HG03135 (cell line): ENCODE measurements around the gene MICAL3.
"Not testable (repeated sequence)": the region's sequence is repeated elsewhere in the genome, so short reads cannot be mapped to it uniquely, and the experiment has no call there.

Experiments
- ATAC-seq: cut with Tn5 transposase; IDR thresholded peaks from one replicate; pipeline ENCODE4 v1.9.1; 2021; ENCODE audit warnings: mild to moderate bottlenecking, moderate library complexity; ENCODE audit not compliant: unreplicated experiment

Gene MICAL3

GRCh38 chr22:18000441-18001039, 23.8 kb downstream of the MICAL3 start:
- no peak for ATAC-seq

DNA sequence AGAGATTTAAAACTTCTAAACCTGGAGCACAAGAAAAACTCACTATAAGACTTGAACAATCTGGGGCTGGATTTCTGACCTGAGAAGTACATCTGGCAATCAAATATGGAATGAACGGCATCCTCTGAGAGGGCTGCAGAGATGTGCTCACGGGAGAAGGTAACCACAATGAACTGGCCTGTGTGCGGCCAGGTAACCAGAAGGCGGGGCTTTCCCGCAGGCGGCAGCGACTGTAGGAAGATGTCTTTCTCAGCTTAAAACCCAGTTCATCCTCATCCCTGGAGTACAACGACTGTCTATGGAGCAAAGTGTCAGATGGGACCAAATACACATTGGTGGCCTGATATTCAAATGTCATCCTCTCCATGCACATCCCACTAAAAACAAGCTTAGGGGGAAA, 24.5 kb downstream of the MICAL3 start:
- ATAC-seq = no peak

GRCh38 chr22:17998913-17999312, 25.4 kb downstream of the MICAL3 start:
- ATAC-seq = no peak

GRCh38 chr22:17997456-17997855, 26.9 kb downstream of the MICAL3 start:
- no peak for ATAC-seq

GRCh38 chr22:17995256-17995655, 29.1 kb downstream of the MICAL3 start:
- ATAC-seq = not testable (repeated sequence)

GRCh38 chr22:17994424-17995108, 29.8 kb downstream of the MICAL3 start:
- ATAC-seq = no peak

- not testable (repeated sequence) for ATAC-seq
Observed at GRCh38 chr22:17992976-17993375, 31.4 kb downstream of the MICAL3 start.

DNA sequence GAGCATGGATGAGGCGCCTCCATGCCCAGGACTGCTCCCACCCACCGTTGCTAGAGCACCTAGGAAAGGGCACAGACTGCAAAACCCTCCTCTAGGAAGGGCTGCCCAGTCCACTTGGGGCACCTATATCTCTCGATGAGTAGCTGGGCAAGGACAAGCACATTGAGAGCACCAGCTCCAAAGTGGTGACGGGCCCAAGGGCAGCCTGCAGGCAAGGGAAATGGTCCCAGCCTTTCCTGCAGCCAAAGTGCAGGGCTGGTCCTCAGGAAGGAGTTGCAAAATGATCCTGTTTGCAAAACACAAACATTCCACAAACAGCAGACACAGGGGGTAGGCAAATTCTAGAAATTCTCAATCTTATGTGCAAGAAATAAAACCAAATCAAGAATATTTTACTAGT, 32.4 kb downstream of the MICAL3 start:
- ATAC-seq = not testable (repeated sequence)

DNA sequence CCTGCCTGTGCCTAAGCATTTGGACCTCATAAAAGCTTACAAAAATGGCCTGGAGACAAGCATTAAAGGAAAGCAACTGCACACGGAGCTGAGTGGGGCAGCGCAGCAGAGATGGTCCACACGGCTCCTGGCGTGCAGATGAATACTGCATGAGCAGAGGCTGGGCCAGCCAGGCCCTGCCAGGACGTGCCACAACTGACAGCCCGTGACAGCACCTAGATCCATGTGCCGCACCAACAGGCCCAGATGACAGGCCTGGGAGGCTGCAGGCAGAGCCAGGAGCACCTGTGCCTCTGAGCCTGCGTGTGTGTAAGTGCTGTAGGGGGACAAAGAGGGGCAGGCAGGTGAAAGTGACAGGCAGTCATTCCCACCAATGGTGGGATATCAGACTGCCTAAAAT, 33.4 kb downstream of the MICAL3 start:
- ATAC-seq = no peak

- no peak for ATAC-seq
Observed at GRCh38 chr22:17990147-17990546, 34.2 kb downstream of the MICAL3 start.

GRCh38 chr22:17988800-17989513, 35.4 kb downstream of the MICAL3 start:
- no peak for ATAC-seq

DNA sequence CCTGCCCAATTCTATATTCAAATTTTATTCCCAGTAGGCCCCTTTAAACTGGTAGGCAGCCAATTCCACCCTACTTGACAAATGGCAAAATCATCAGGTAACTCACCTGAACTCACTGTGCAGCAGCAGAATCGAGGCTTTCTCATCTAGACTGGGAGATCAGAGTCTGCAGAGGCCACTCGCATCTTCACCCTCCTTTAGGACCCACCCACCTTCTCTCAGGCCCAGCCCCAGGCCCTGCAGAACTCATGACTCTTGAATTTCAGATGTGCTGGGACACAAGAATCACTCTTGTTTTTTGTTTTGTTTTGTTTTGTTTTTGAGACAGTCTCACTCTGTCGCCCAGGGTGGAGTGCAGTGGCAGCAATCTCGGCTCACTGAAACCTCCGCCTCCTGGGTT, 38.8 kb downstream of the MICAL3 start:
- no peak for ATAC-seq

DNA sequence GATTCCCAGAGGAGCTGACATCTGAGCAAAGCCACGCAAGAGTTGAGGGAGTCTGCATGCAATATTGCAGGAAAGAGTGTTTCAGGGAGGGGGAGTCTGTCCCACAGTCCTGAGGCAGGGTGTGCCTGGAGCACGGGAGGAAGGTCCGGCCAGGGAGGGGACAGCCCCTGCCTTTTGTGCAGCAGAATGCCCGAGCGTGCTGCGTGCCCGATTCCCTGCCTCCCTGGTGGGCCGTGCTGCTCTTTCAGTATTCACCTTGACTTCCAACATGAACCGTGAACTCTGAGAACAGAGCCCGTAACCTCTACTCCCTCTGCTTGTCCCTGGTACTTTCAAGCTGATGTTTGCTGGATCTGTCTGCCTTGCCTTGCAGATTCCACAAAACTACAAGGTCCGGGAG, 39.3 kb downstream of the MICAL3 start:
- not testable (repeated sequence) for ATAC-seq

- no peak for ATAC-seq
Observed at GRCh38 chr22:17984114-17984513, 40.2 kb downstream of the MICAL3 start.

DNA sequence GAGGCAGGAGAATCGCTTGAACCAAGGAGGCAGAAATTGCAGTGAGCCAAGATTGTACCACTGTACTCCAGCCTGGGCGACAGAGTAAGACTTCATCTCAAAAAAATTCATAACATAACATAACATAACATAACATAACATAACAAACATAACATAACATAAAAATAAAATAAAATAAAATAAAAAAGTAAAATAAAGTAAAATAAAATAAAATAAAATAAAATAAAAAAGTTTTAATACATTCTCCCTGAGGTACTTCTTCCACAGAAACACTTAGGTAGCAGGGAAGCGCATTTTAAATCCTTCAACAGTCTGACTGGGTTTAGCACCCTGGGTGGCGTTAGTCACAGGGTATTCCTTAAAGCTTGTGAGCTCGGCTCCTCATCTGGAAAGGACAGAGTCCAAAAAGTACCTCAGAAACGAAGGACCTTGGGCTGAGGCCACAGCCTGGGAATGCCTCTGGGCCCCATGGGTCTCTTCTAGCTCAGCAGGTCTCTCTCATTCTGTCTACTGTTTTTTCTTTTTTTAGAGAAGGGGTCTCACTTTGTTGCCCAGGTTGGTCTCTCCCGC, 41.7 kb downstream of the MICAL3 start:
- ATAC-seq = no peak

DNA sequence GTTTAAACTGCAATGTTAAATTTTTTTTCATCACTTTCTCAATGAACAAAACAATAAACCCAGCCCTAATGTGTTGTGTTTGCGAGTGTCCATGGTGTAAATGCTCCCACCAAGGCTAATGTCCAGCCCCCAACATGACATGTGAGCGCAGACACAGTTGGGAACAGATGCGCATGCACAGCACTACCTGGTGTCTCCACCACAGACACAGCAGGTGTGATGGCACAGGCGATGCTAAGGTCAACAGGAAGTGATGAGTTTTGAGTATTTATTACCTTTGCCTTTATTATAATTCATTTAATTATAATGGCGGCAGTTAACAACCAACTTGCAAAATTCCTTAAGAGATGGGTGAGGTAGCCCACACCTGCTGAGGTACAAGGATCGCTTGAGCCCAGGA, 42.9 kb downstream of the MICAL3 start:
- no peak for ATAC-seq

DNA sequence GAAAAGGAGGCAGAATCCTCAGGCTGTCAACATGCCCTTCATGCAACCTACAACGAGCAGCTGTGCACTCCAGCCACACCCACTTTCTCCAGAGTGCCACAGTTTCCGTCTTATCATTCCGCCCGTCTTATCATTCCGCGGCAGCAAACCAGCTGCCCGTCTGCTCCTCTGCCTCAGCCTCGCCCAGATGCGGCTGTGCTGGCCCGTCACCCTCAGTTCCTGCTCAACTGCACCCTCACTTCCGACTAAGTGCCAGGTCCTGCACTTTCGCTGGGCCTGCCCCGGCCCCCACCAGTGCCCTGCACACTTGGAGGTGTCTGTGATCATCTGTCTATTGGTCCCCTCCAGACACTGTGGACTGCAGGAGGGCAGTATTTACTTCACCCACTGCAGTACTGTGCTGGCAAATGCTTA, 43.7 kb downstream of the MICAL3 start:
- no peak for ATAC-seq

DNA sequence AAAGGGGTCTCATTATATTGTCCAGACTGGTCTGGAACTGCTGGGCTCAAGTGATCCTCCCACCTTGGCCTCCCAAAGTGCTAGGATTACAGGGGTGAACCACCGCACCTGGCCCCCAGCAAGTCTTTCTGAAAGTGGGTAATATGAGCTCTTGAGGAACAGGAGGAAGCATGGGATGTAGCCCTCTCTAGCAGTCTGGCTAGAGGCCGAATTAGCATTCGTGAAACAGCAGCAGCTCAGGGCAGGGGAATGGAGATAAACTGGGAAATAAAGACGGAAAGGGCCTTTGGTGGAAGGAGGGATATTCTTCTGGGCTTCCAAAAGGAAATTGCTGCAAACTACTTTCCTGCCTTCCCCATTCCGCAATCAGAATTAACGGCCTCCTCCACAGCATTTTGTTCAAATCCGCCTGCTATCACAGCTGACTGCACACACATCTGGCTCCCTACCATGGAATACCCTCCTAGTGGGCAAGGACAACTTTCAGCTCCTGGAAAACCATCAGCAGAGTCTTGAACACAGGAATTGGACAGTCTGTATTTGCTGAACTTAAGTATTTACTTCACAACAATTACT, 44.3 kb downstream of the MICAL3 start:
- ATAC-seq = no peak

DNA sequence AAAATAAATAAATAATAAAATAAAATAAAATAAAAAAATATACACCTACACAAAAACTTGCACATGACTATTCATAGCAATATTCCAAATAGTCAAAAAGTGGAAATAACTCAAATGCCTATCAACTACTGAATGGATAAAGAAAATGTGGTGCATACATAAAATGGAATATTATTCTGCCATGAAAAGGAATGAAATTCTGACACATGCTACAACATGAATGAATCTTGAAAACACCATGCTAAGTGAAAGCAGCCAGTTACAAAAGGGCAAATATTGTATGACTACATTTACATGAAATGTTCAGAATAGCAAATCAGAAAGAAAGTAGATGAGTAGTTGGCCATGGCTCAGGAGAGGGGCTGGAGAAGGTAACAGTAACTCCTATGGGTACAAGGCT, 46.3 kb downstream of the MICAL3 start:
- no peak for ATAC-seq

DNA sequence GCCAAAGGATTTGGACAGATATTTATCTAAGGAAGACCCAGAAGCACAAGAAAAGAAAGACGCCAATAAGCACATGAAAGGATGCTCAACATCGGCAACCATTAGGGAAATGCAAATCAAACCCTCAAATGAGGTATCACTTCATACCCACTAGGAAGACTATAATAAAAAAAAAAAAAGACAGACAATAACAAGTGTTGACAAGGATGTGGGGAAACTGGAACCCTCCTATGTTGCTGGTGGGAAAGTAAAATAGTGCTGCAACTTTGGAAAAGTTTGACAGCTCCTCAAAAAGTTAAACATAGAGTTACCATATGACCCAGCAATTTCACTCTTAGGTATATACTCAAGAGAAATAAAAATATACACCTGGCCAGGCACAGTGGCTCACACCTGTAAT, 47.0 kb downstream of the MICAL3 start:
- ATAC-seq = no peak

- ATAC-seq = no peak
Observed at GRCh38 chr22:17976121-17976520, 48.2 kb downstream of the MICAL3 start.
